ENCODE data around the gene DPP9. TPM values are rescaled to one million over a fixed set of nuclear protein-coding genes. Genes with fewer than 3 reads are reported as not detected.

The DPP9 gene
- total RNA-seq, 1 experiment from 2014 or later, result 46.4 TPM

DNA sequence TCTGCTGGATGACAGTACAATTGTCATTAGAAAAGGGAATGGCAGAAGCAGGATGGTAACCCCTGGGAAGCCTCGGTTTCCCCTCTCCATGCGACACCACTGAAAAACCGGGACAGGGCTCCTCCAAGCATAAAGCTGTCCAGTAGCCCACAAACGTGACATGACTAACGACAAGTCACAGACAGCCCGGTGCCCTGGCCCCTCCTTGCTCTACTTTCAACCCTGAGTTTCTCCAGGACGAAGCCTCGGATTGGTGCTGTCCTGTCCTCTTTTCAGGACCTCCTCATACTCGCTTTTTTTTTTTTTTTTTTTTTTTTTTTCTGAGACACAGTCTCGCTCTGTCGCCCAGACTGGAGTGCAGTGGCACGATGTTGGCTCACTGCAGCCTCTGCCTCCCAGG, 16.3 kb downstream of the DPP9 start:
- H3K27ac ChIP-seq (ENCODE audit: insufficient read length, low read depth, low read length), result no peak overlapping the region
- no peak overlapping the region for H4K5ac ChIP-seq (ENCODE audit: insufficient read length, low read depth, low read length)
- WGBS (ENCODE audit: extremely low coverage, insufficient read length, low lambda C conversion rate), result no CpG with 5 or more reads among the region's 12 CpGs
- no peak overlapping the region for H2BK120ac ChIP-seq (ENCODE audit: low read depth, low read length, poor library complexity, severe bottlenecking)
- Mint-ChIP-seq H3K27ac (no peak overlapping the region), H3K27me3 (ENCODE audit: low read depth) (no peaks in the 10 kb centered on the region), H3K9me3 (no peaks in the 10 kb centered on the region), H3K36me3 (ENCODE audit: insufficient read depth in 1 of 3, low read depth in 3 of 3) (peaks cover 24 to 50% (median 42%) of the 10 kb centered on the region in 3 experiments; a peak in 6 of 7 replicates), H3K4me1 (no peaks in the 10 kb centered on the region), H3K4me3 (no peak overlapping the region)
- no peaks in the 10 kb centered on the region for H3K79me2 ChIP-seq (ENCODE audit: insufficient read depth, low read length)
- no peak overlapping the region for H4K8ac ChIP-seq (replicated peaks; ENCODE audit: insufficient read length, low read depth, low read length)
- H3K4me1 ChIP-seq (ENCODE audit: insufficient read depth, low read length), result no peaks in the 10 kb centered on the region
- no peak overlapping the region for H3K9ac ChIP-seq (ENCODE audit: extremely low read depth, insufficient read length, low read length)
- H3T11ph ChIP-seq (ENCODE audit: low read length), result no peak overlapping the region
- no peak overlapping the region for H2AFZ ChIP-seq (ENCODE audit: low read length)
- no peak overlapping the region for H2BK20ac ChIP-seq (ENCODE audit: low read depth, low read length, poor library complexity, severe bottlenecking)
- H3K9me3 ChIP-seq (ENCODE audit: control insufficient read depth, low read depth, low read length), result no peaks in the 10 kb centered on the region
- no peaks in the 10 kb centered on the region for H3K79me1 ChIP-seq (ENCODE audit: insufficient read depth, low read depth, low read length, poor library complexity, severe bottlenecking)
- no peaks in the 10 kb centered on the region for H3K23me2 ChIP-seq (ENCODE audit: insufficient read length, low read depth, low read length, poor library complexity, severe bottlenecking)
- H3K14ac ChIP-seq (ENCODE audit: insufficient read depth, low read length), result no peak overlapping the region
- DNase-seq, result no peak
- no peak overlapping the region for H3K4ac ChIP-seq (ENCODE audit: low read depth, low read length)
- no peak overlapping the region for H3K56ac ChIP-seq (ENCODE audit: insufficient read length, low read depth, low read length)
- TF ChIP-seq, protein P1, sequence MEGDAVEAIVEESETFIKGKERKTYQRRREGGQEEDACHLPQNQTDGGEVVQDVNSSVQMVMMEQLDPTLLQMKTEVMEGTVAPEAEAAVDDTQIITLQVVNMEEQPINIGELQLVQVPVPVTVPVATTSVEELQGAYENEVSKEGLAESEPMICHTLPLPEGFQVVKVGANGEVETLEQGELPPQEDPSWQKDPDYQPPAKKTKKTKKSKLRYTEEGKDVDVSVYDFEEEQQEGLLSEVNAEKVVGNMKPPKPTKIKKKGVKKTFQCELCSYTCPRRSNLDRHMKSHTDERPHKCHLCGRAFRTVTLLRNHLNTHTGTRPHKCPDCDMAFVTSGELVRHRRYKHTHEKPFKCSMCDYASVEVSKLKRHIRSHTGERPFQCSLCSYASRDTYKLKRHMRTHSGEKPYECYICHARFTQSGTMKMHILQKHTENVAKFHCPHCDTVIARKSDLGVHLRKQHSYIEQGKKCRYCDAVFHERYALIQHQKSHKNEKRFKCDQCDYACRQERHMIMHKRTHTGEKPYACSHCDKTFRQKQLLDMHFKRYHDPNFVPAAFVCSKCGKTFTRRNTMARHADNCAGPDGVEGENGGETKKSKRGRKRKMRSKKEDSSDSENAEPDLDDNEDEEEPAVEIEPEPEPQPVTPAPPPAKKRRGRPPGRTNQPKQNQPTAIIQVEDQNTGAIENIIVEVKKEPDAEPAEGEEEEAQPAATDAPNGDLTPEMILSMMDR (conservative IDR thresholded peaks at IDR 0.05), result no peak
- H2AK5ac ChIP-seq (ENCODE audit: insufficient read length, low read length), result no peak overlapping the region
- H3K27me3 ChIP-seq (ENCODE audit: insufficient read depth, low read length), result no peaks in the 10 kb centered on the region
- no peak overlapping the region for H3K4me2 ChIP-seq (ENCODE audit: insufficient read depth, insufficient read length, low read length)
- H4K20me1 ChIP-seq (ENCODE audit: control insufficient read depth, insufficient read depth, insufficient read length), result no peaks in the 10 kb centered on the region
- H2BK15ac ChIP-seq (ENCODE audit: low read depth, low read length), result no peak overlapping the region
- H4K91ac ChIP-seq (ENCODE audit: insufficient read length, low read depth, low read length), result no peak overlapping the region
- no peak overlapping the region for H2BK12ac ChIP-seq (ENCODE audit: insufficient read length, low read depth, low read length)
- H2BK5ac ChIP-seq (ENCODE audit: insufficient read length, low read length), result no peak overlapping the region
- H3K18ac ChIP-seq (ENCODE audit: insufficient read length, low read depth, low read length), result no peak overlapping the region
- H3K23ac ChIP-seq (ENCODE audit: insufficient read length, low read depth, low read length), result no peak overlapping the region
